Ovary (tissue), 9 donors: ENCODE data around the gene CPTP. TPM values are rescaled to one million over a fixed set of nuclear protein-coding genes. Genes with fewer than 3 reads are reported as not detected.

Experiments
- DNase-seq, 5 donors: peaks; one replicate each; pipeline ENCODE4 v3.0.0-alpha.2; 2019 to 2020
- H3K27ac ChIP-seq, 2 donors: fragments of 200-600 bp; one replicate each; pipeline versions ENCODE4 v1.5.1 to v1.8.0; 2019 to 2022
- H3K27me3 ChIP-seq: fragments of 200-600 bp; one replicate; pipeline ENCODE4 v1.8.0; 2022
- H3K36me3 ChIP-seq: fragments of 200-600 bp; sonication (generic); one replicate; pipeline ENCODE4 v1.5.1; 2019
- H3K4me1 ChIP-seq: one replicate; pipeline ENCODE4 v1.8.1; 2013; ENCODE audit warnings: mild to moderate bottlenecking, moderate library complexity; ENCODE audit not compliant: insufficient read depth
- H3K4me3 ChIP-seq: fragments of 200-600 bp; sonication (generic); one replicate; pipeline ENCODE4 v1.5.1; 2017
- H3K9me3 ChIP-seq, 2 donors: fragments of 200-600 bp in 1 of 2; sonication (generic) in 1 of 2; one replicate each; pipeline versions ENCODE4 v1.5.1 to v1.8.1; 2013 to 2019; ENCODE audit warnings: mild to moderate bottlenecking in 1 of 2, moderate library complexity in 1 of 2
- CTCF ChIP-seq, 3 donors: fragments of 450-650 bp in 2 of 3; fragments of 200-600 bp in 1 of 3; IDR thresholded peaks; one replicate each; pipeline versions ENCODE4 v1.5.1 to v1.8.0; 2016 to 2022; ENCODE audit warnings: antibody characterized with exemption in 3 of 3, mild to moderate bottlenecking in 1 of 3
- EP300 ChIP-seq: sonication (generic); formaldehyde crosslinking; IDR thresholded peaks from one replicate; pipeline ENCODE4 v1.6.1; 2017; ENCODE audit warnings: antibody characterized with exemption
- POLR2A ChIP-seq: fragments of 450-650 bp; IDR thresholded peaks from one replicate; pipeline ENCODE4 v1.6.1; 2017; ENCODE audit warnings: antibody characterized with exemption, mild to moderate bottlenecking, moderate library complexity
- WGBS, 3 donors: extraction: QIAGEN DNeasy Blood & Tissue Kit in 1 of 3; methylation state at CpG; one replicate each; pipeline versions ENCODE4 v1.1.5 to v1.1.7; 2013 to 2017; 5-methylcytosine and 5-hydroxymethylcytosine counted together
- intact Hi-C, 4 donors: fragments of 100-400 bp; cut with DNase I; formaldehyde crosslinking; loops; one replicate each; pipeline versions ENCODE4 v1.11.0 to v1.15.1; 2022 to 2023
- polyA plus RNA-seq, 2 donors: library from polyadenylated mRNA; stranded (reverse); fragments of 200-250 nt in 1 of 2; fragments of 350-450 nt in 1 of 2; fragmentation: Illumina TruSeq in 1 of 2; extraction: RNeasy Lipid Tissue Mini Kit (QIAGEN cat#74804) in 1 of 2; gene quantifications; one replicate each; pipeline ENCODE4 v1.2.3, GENCODE V29; 2013 to 2014
- total RNA-seq, 7 donors: library from RNA; depleted of rRNA in 2 of 7; stranded (reverse); fragments of >200 nt in 2 of 7; fragmentation: NEBNext Ultra II Directional in 3 of 7; extraction: Animal tissue kit (Norgen Biotek cat#: 25700) in 3 of 7; gene quantifications; one replicate each; pipeline versions ENCODE4 v1.1.0 to v1.2.4, GENCODE V29; 2016 to 2023
- donor health status: DM: no; HTN: no; CAD: no; lungs with moderate emphysema.
- donor health status: DM: no; HTN: no; CAD: no.
- donor health status: Bipolar disorder and iron deficiency.
- donor health status: DM: yes; HTN: yes; CAD: no.
- donor health status: DM: no; HTN: no; CAD: no.
- donor health status: DM: yes; HTN: yes; CAD: no.

Gene CPTP
- total and polyA plus RNA-seq, 9 donors, result 2.4 to 21.0 (median 14.8) TPM

DNA sequence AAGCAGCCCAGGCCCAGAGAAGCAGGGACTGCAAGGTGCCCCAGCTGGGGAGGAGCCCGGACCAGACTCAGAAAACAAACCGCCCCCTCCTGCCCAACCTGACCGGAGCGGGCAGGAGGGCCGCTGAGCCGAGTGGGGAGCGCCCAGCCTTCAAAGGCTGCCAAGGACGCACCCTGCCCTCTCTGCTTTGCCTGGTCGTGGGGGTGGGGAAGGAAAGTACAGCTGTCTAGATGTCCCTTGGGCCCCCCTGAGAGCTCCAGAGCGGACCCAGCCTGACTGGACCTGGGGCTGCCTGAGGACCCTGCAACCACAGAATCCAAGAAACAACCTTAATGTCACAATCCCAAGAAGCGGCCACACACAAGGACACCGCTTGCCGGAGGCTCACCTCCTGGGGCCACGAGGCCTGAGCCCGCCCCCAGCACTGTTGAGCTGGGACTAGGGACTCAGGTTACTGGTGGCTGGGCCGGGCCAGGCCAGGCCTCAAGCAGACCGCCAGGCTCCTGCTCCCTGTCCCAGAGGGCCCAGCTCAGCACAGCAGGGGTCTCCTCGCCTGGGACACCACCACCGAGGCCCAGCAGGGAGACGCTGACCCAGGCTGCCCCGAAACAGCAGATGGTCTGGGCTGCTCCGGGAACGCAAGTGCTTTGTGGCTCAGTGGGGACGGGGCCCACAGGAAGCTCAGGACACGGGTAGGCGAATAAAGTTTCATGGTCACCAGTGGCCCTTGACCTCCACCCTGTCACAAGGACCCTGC, 23.2 kb downstream of the CPTP start:
- TF ChIP-seq EP300, result no peak
- TF ChIP-seq CTCF (IDR thresholded peaks at IDR 0.05), result no peak
- no peak for TF ChIP-seq POLR2A
- no peak for DNase-seq
- Histone ChIP-seq H3K9me3 (no peaks in the 10 kb centered on the region), H3K4me3 (peak overlapping the region; percentile 46), H3K27me3 (no peaks in the 10 kb centered on the region), H3K36me3 (no peaks in the 10 kb centered on the region), H3K4me1 (peaks cover 33% of the 10 kb centered on the region), H3K27ac (peak overlapping the region; percentile 20 to 53)
- WGBS, 3 donors, result 14 to 18% (median 17%) methylated on average over 6 to 26 of the region's 26 CpGs
- intact Hi-C loops, result loop anchor here in 1 of 4 donors (2.0 kb wide), 2 partner anchors 23 to 51 kb away; partner anchors contain the start of genes CCNL2, CPTP and INTS11

GRCh38 chr1:1348420-1349255, 24.0 kb downstream of the CPTP start:
- Histone ChIP-seq H3K27me3 (no peaks in the 10 kb centered on the region), H3K27ac (peak overlapping the region; percentile 20 to 53), H3K4me3 (peak overlapping the region; percentile 46), H3K4me1 (peaks cover 33% of the 10 kb centered on the region), H3K36me3 (no peaks in the 10 kb centered on the region), H3K9me3 (no peaks in the 10 kb centered on the region)
- WGBS, 3 donors, result 1% methylated on average over 36 to 109 of the region's 109 CpGs
- intact Hi-C loops, result loop anchor here in 1 of 4 donors (1.0 to 2.0 kb wide), 3 partner anchors 24 to 75 kb away; partner anchors contain the start of genes CCNL2, CPTP, INTS11 and UBE2J2
- peak in 3 of 5 donors; percentile 64 to 77 (median 66) for DNase-seq
- no peak for TF ChIP-seq CTCF (IDR thresholded peaks at IDR 0.05)
- no peak for TF ChIP-seq POLR2A
- no peak for TF ChIP-seq EP300

DNA sequence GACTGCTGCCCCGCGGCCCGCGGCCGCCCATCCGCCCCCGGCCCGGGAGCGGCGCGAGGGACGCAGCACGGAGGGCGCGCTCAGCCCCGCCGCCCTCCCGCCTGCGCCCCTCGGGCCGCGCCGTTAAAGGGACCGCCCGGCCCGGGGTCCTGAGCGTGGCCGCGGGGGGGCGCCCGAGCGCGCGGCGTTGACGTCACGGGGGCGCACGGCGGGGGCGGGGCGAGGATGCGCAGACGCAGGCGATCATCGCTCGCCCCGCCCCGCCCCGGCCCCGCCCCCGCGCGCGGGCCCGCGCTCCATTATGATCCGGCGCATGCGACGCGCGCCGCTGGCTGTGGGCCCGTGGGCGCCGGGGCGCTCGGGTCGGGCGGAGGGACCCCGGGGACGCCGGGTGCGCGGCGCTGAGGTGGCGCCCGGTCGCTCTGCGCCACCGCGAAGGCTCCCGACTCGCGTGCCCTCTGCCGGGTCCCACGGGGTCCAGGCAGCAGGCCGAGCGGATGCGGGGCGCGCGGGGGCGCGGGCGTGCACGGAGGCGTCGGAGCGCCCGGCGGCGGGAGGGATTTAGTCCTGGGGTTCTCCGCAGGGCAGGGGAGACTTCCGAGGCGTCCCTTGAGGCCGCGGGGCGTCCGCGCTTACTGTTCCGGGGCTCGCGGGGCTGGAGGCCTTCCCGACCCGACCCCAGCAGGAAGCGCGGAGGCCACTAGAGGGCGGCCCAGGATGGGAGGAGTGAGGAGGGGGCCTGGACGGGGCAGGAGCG, 24.8 kb downstream of the CPTP start, which contains the start of gene DVL1:
Gene DVL1, minus strand, starts transcription at position 163 of the 757 bp plus-strand sequence. CDS start 353 bp downstream, outside the sequence.
- Histone ChIP-seq H3K27ac (peak within 1 kb of the TSS; percentile 59 to 90), H3K36me3 (no peaks in the 10 kb centered on the region), H3K9me3 (no peaks in the 10 kb centered on the region), H3K4me1 (peaks cover 33% of the 10 kb centered on the region), H3K27me3 (no peaks in the 10 kb centered on the region), H3K4me3 (peak within 1 kb of the TSS; percentile 60)
- intact Hi-C loops, result loop anchor here in 1 of 4 donors (1.0 to 2.0 kb wide), 3 partner anchors 25 to 76 kb away; partner anchors contain the start of genes CCNL2, CPTP, INTS11 and UBE2J2
- no peak for TF ChIP-seq EP300
- TF ChIP-seq POLR2A, result peak; percentile 41
- peak in 2 of 3 donors; percentile 68 to 77 for TF ChIP-seq CTCF (IDR thresholded peaks at IDR 0.05)
- peak; percentile 74 to 86 (median 81) for DNase-seq
- 0 to 1% (median 0%) methylated on average over 27 to 121 of the region's 122 CpGs for WGBS, 3 donors
